Transverse colon (tissue), 4 donors: ENCODE data around the gene EVPL. TPM values are rescaled to one million over a fixed set of nuclear protein-coding genes. Genes with fewer than 3 reads are reported as not detected.
A peak's percentile ranks its signal among the peaks of the same experiment; 100 is the strongest.
"Not testable (repeated sequence)": the region's sequence is repeated elsewhere in the genome, so short reads cannot be mapped to it uniquely, and the experiment has no call there.

Source experiments
- DNase-seq: peaks from one replicate; pipeline ENCODE4 v3.0.0-alpha.2; 2019
- H3K27ac ChIP-seq, 4 donors: fragments of 200-600 bp; sonication (generic); 2 replicates each; pipeline ENCODE4 v1.5.1; 2016 to 2018; ENCODE audit warnings: inconsistent platforms in 4 of 4
- H3K27me3 ChIP-seq: fragments of 200-600 bp; sonication (generic); 2 replicates; pipeline ENCODE4 v1.5.1; 2017; ENCODE audit warnings: inconsistent platforms
- H3K36me3 ChIP-seq, 4 donors: fragments of 200-600 bp; sonication (generic); 2 replicates each; pipeline ENCODE4 v1.5.1; 2017 to 2019; ENCODE audit warnings: inconsistent platforms in 4 of 4
- H3K4me1 ChIP-seq, 4 donors: fragments of 200-600 bp; sonication (generic); 2 replicates each; pipeline ENCODE4 v1.5.1; 2017 to 2020; ENCODE audit warnings: inconsistent platforms in 4 of 4
- H3K4me3 ChIP-seq, 4 donors: fragments of 200-600 bp; sonication (generic); 1 replicate in 1 of 4; 2 replicates in 3 of 4; pipeline versions ENCODE4 v1.5.1 to v1.6.1; 2017 to 2019; ENCODE audit warnings: inconsistent platforms in 4 of 4
- H3K9me3 ChIP-seq, 2 donors: fragments of 200-600 bp; sonication (generic); 2 replicates each; pipeline ENCODE4 v1.5.1; 2017 to 2019; ENCODE audit warnings: inconsistent platforms in 2 of 2
- CTCF ChIP-seq, 5 experiments: fragments of 200-600 bp in 3 of 5; fragments of 450-650 bp in 2 of 5; sonication (generic) in 3 of 5; IDR thresholded peaks; 1 replicate in 2 of 5; 2 replicates in 3 of 5; pipeline ENCODE4 v1.5.1; 2016 to 2017; ENCODE audit warnings: antibody characterized with exemption in 5 of 5, inconsistent platforms in 3 of 5, mild to moderate bottlenecking in 2 of 5, moderate library complexity in 1 of 5
- EP300 ChIP-seq: sonication (generic); formaldehyde crosslinking; IDR thresholded peaks from one replicate; pipeline ENCODE4 v1.6.1; 2017; ENCODE audit warnings: antibody characterized with exemption, low read depth
- POLR2A ChIP-seq: fragments of 450-650 bp; IDR thresholded peaks from one replicate; pipeline ENCODE4 v1.6.1; 2016; ENCODE audit warnings: antibody characterized with exemption, mild to moderate bottlenecking, moderate library complexity
- POLR2AphosphoS5 ChIP-seq, 3 donors: sonication (generic); formaldehyde crosslinking; IDR thresholded peaks; one replicate each; pipeline ENCODE4 v1.6.1; 2016; ENCODE audit warnings: antibody characterized with exemption in 3 of 3
- WGBS, 2 donors: methylation state at CpG; one replicate each; pipeline ENCODE4 v1.1.5; 2018; ENCODE audit warnings: low coverage in 1 of 2; 5-methylcytosine and 5-hydroxymethylcytosine counted together
- in situ Hi-C, 4 donors: fragments of 200-750 bp; cut with MboI; loops; one replicate each; pipeline versions ENCODE4 v1.15.0 to v1.15.1; 2017; ENCODE audit warnings: low sequenced_read_pairs in 3 of 4, low pct_ligation_motif_present in 1 of 4, low pct_unique_long_range_greater_than_20kb in 1 of 4
- intact Hi-C: fragments of 100-400 bp; cut with DNase I; formaldehyde crosslinking; loops from one replicate; pipeline ENCODE4 v1.15.1; 2023; ENCODE audit warnings: low total_unique reads
- total RNA-seq, 4 donors: library from RNA; depleted of rRNA; stranded (reverse); fragments of >200 nt; gene quantifications; one replicate each; pipeline ENCODE4 v1.1.0, GENCODE V29; 2016

Gene EVPL
- total RNA-seq, 4 donors from 2014 or later, result 17.1 to 23.7 (median 20.6) TPM

- no peaks in the 10 kb centered on the region for H3K27me3 ChIP-seq
- H3K9me3 ChIP-seq, result no peaks in the 10 kb centered on the region
- peaks cover 0 to 10% (median 3%) of the 10 kb centered on the region in 4 donors for H3K36me3 ChIP-seq
- intact Hi-C loops, result no loop called here
- 83 to 91% methylated on average over 7 of the region's 7 CpGs for WGBS, 2 donors
- peaks cover 0 to 15% (median 4%) of the 10 kb centered on the region in 4 donors for H3K4me1 ChIP-seq
- no peak for TF ChIP-seq EP300
- no peak for TF ChIP-seq POLR2A
- no peak for TF ChIP-seq CTCF (IDR thresholded peaks at IDR 0.05)
- TF ChIP-seq POLR2AphosphoS5 (IDR thresholded peaks at IDR 0.05), result no peak
- H3K27ac ChIP-seq, result peak overlapping the region in 1 of 4 donors; percentile 35
- no peak overlapping the region for H3K4me3 ChIP-seq
- DNase-seq, result no peak
- in situ Hi-C loops, result no loop called here
These were observed 56.5 kb downstream of the EVPL start for GRCh38 chr17:75970626-75971025.

GRCh38 chr17:75970011-75970523 is 57.0 kb downstream of the EVPL start:
- no peak for TF ChIP-seq EP300
- no peak for TF ChIP-seq POLR2AphosphoS5 (IDR thresholded peaks at IDR 0.05)
- DNase-seq, result no peak
- no peaks in the 10 kb centered on the region for H3K9me3 ChIP-seq
- intact Hi-C loops (no loop called here), in situ Hi-C loops (no loop called here)
- H3K4me1 ChIP-seq, result peaks cover 0 to 9% (median under 1%) of the 10 kb centered on the region in 4 donors
- WGBS, 2 donors, result 69 to 80% methylated on average over 1 to 4 of the region's 4 CpGs
- no peak overlapping the region for H3K4me3 ChIP-seq
- H3K27ac ChIP-seq, result peak overlapping the region in 1 of 4 donors; percentile 35
- H3K27me3 ChIP-seq, result no peaks in the 10 kb centered on the region
- H3K36me3 ChIP-seq, result peaks cover 0 to 10% (median 3%) of the 10 kb centered on the region in 4 donors

GRCh38 chr17:75969044-75969443 is 58.1 kb downstream of the EVPL start:
- H3K27me3 ChIP-seq, DNase-seq, H3K27ac ChIP-seq, intact Hi-C loops, H3K9me3 ChIP-seq, in situ Hi-C loops, H3K4me1 ChIP-seq, H3K4me3 ChIP-seq: not testable (repeated sequence)
- WGBS, 2 donors, result 87 to 97% methylated on average over 10 of the region's 10 CpGs
- peaks cover 0 to 16% (median 3%) of the 10 kb centered on the region in 4 donors for H3K36me3 ChIP-seq

- H3K9me3 ChIP-seq, result no peaks in the 10 kb centered on the region
- no peak overlapping the region for H3K27ac ChIP-seq
- peaks cover 0 to 11% (median 3%) of the 10 kb centered on the region in 4 donors for H3K36me3 ChIP-seq
- WGBS, 2 donors, result 86 to 94% methylated on average over 2 to 6 of the region's 6 CpGs
- H3K4me3 ChIP-seq, result no peak overlapping the region
- in situ Hi-C loops (no loop called here), intact Hi-C loops (no loop called here)
- no peak for DNase-seq
- peaks cover 0 to 3% (median 0%) of the 10 kb centered on the region in 4 donors for H3K4me1 ChIP-seq
- no peak for TF ChIP-seq EP300
- TF ChIP-seq POLR2AphosphoS5 (IDR thresholded peaks at IDR 0.05), result no peak
- TF ChIP-seq CTCF (IDR thresholded peaks at IDR 0.05), result no peak
- TF ChIP-seq POLR2A, result no peak
- no peaks in the 10 kb centered on the region for H3K27me3 ChIP-seq
These were observed 61.6 kb downstream of the EVPL start for GRCh38 chr17:75965468-75965867.

GRCh38 chr17:75959839-75960511 is 67.1 kb downstream of the EVPL start:
- peaks cover 0 to 32% (median 11%) of the 10 kb centered on the region in 4 donors for H3K36me3 ChIP-seq
- no peaks in the 10 kb centered on the region for H3K4me1 ChIP-seq
- intact Hi-C loops (no loop called here), in situ Hi-C loops (no loop called here)
- H3K4me3 ChIP-seq, result no peak overlapping the region
- H3K27me3 ChIP-seq, result no peaks in the 10 kb centered on the region
- no peak for TF ChIP-seq POLR2A
- TF ChIP-seq EP300, result no peak
- no peak for TF ChIP-seq POLR2AphosphoS5 (IDR thresholded peaks at IDR 0.05)
- TF ChIP-seq CTCF (IDR thresholded peaks at IDR 0.05), result no peak
- H3K27ac ChIP-seq, result no peak overlapping the region
- no peak for DNase-seq
- no peaks in the 10 kb centered on the region for H3K9me3 ChIP-seq
- WGBS, 2 donors, result 88 to 95% methylated on average over 8 to 11 of the region's 11 CpGs
